Measurements from ENCODE around the gene ZNF25. TPM values are rescaled to one million over a fixed set of nuclear protein-coding genes. Genes with fewer than 3 reads are reported as not detected.

ZNF25 gene
- total and polyA plus RNA-seq, 2 experiments from 2014 or later = 0.23 to 0.76 TPM

DNA sequence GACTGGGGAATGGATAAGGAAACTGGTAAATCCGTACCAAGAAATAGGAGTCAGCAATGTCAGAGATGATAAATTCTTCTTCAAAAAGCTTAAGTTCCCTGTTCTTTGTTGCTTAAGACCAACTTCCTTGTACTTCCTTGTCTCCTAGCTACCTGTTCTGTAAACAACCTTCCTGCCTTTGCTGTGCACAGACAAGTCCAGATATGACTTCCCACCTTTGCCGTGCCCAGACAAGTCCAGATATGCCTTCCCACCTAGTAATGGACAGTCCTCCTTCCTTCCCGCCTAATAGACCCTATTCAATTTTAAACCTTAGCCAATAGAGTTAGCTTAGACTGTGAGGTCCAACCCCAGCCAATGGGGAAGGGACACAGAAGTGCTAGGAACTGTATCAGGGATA, 31.5 kb upstream of the ZNF25 start:
- Mint-ChIP-seq H3K27ac (no peak overlapping the region), H3K36me3 (ENCODE audit: low read depth) (peaks cover 10% of the 10 kb centered on the region), H3K27me3 (ENCODE audit: insufficient read depth, low read depth, poor library complexity) (peaks cover 2% of the 10 kb centered on the region), H3K4me3 (no peak overlapping the region), H3K4me1 (peaks cover 8% of the 10 kb centered on the region; the same call in 2 of the 3 replicates), H3K9me3 (peaks cover 49% of the 10 kb centered on the region)
- Histone ChIP-seq H3K36me3 (ENCODE audit: insufficient read depth) (no peaks in the 10 kb centered on the region), H3K9me2 (ENCODE audit: insufficient read depth) (no peaks in the 10 kb centered on the region), H3K79me2 (replicated peaks; ENCODE audit: insufficient read depth) (peaks cover 15% of the 10 kb centered on the region), H3F3A (replicated peaks; ENCODE audit: low read depth) (no peaks in the 10 kb centered on the region; the same call in 1 of the 2 replicates), H3K4me2 (no peak overlapping the region), H3K4me3 (no peak overlapping the region), H4K20me1 (replicated peaks; ENCODE audit: insufficient read depth) (no peaks in the 10 kb centered on the region), H3K27me3 (ENCODE audit: insufficient read depth) (no peaks in the 10 kb centered on the region), H3K27ac (ENCODE audit: low read depth) (no peak overlapping the region), H3K4me1 (ENCODE audit: insufficient read depth) (peaks cover 7% of the 10 kb centered on the region; the same call in 1 of the 2 replicates), H2AFZ (no peak overlapping the region)
- DNase-seq (ENCODE audit: low spot score) (no peak), ATAC-seq (no peak)
- TF ChIP-seq JUNB (IDR thresholded peaks at IDR 0.05; ENCODE audit: unreplicated experiment) (no peak), CREB1 (CRISPR knock-in tag; IDR thresholded peaks at IDR 0.05; ENCODE audit: low read depth) (no peak), STAT1 (IDR thresholded peaks at IDR 0.05; ENCODE audit: unreplicated experiment) (no peak), ZNF114 (CRISPR knock-in tag; IDR thresholded peaks at IDR 0.05) (no peak), POLR2AphosphoS5 (IDR thresholded peaks at IDR 0.05; ENCODE audit: low read depth) (no peak), ZNF331 (CRISPR knock-in tag; IDR thresholded peaks at IDR 0.05; ENCODE audit: low read depth) (no peak), NANOG (IDR thresholded peaks at IDR 0.05; ENCODE audit: borderline replicate concordance) (no peak), EZH2 (IDR thresholded peaks at IDR 0.05; ENCODE audit: low read depth, unreplicated experiment) (no peak), EZH2phosphoT487 (IDR thresholded peaks at IDR 0.05; ENCODE audit: unreplicated experiment) (no peak)
- TF ChIP-seq, protein P1, sequence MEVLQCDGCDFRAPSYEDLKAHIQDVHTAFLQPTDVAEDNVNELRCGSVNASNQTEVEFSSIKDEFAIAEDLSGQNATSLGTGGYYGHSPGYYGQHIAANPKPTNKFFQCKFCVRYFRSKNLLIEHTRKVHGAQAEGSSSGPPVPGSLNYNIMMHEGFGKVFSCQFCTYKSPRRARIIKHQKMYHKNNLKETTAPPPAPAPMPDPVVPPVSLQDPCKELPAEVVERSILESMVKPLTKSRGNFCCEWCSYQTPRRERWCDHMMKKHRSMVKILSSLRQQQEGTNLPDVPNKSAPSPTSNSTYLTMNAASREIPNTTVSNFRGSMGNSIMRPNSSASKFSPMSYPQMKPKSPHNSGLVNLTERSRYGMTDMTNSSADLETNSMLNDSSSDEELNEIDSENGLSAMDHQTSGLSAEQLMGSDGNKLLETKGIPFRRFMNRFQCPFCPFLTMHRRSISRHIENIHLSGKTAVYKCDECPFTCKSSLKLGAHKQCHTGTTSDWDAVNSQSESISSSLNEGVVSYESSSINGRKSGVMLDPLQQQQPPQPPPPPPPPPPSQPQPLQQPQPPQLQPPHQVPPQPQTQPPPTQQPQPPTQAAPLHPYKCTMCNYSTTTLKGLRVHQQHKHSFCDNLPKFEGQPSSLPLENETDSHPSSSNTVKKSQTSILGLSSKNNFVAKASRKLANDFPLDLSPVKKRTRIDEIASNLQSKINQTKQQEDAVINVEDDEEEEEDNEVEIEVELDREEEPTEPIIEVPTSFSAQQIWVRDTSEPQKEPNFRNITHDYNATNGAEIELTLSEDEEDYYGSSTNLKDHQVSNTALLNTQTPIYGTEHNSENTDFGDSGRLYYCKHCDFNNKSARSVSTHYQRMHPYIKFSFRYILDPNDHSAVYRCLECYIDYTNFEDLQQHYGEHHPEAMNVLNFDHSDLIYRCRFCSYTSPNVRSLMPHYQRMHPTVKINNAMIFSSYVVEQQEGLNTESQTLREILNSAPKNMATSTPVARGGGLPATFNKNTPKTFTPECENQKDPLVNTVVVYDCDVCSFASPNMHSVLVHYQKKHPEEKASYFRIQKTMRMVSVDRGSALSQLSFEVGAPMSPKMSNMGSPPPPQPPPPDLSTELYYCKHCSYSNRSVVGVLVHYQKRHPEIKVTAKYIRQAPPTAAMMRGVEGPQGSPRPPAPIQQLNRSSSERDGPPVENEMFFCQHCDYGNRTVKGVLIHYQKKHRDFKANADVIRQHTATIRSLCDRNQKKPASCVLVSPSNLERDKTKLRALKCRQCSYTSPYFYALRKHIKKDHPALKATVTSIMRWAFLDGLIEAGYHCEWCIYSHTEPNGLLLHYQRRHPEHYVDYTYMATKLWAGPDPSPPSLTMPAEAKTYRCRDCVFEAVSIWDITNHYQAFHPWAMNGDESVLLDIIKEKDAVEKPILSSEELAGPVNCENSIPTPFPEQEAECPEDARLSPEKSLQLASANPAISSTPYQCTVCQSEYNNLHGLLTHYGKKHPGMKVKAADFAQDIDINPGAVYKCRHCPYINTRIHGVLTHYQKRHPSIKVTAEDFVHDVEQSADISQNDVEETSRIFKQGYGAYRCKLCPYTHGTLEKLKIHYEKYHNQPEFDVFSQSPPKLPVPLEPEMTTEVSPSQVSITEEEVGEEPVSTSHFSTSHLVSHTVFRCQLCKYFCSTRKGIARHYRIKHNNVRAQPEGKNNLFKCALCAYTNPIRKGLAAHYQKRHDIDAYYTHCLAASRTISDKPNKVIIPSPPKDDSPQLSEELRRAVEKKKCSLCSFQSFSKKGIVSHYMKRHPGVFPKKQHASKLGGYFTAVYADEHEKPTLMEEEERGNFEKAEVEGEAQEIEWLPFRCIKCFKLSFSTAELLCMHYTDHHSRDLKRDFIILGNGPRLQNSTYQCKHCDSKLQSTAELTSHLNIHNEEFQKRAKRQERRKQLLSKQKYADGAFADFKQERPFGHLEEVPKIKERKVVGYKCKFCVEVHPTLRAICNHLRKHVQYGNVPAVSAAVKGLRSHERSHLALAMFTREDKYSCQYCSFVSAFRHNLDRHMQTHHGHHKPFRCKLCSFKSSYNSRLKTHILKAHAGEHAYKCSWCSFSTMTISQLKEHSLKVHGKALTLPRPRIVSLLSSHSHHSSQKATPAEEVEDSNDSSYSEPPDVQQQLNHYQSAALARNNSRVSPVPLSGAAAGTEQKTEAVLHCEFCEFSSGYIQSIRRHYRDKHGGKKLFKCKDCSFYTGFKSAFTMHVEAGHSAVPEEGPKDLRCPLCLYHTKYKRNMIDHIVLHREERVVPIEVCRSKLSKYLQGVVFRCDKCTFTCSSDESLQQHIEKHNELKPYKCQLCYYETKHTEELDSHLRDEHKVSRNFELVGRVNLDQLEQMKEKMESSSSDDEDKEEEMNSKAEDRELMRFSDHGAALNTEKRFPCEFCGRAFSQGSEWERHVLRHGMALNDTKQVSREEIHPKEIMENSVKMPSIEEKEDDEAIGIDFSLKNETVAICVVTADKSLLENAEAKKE (CRISPR knock-in tag; IDR thresholded peaks at IDR 0.05) = no peak
- TF ChIP-seq, protein P2, sequence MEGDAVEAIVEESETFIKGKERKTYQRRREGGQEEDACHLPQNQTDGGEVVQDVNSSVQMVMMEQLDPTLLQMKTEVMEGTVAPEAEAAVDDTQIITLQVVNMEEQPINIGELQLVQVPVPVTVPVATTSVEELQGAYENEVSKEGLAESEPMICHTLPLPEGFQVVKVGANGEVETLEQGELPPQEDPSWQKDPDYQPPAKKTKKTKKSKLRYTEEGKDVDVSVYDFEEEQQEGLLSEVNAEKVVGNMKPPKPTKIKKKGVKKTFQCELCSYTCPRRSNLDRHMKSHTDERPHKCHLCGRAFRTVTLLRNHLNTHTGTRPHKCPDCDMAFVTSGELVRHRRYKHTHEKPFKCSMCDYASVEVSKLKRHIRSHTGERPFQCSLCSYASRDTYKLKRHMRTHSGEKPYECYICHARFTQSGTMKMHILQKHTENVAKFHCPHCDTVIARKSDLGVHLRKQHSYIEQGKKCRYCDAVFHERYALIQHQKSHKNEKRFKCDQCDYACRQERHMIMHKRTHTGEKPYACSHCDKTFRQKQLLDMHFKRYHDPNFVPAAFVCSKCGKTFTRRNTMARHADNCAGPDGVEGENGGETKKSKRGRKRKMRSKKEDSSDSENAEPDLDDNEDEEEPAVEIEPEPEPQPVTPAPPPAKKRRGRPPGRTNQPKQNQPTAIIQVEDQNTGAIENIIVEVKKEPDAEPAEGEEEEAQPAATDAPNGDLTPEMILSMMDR (conservative IDR thresholded peaks at IDR 0.05; ENCODE audit: low read depth in 2 of 2) = no peak
- TF ChIP-seq, protein P3, sequence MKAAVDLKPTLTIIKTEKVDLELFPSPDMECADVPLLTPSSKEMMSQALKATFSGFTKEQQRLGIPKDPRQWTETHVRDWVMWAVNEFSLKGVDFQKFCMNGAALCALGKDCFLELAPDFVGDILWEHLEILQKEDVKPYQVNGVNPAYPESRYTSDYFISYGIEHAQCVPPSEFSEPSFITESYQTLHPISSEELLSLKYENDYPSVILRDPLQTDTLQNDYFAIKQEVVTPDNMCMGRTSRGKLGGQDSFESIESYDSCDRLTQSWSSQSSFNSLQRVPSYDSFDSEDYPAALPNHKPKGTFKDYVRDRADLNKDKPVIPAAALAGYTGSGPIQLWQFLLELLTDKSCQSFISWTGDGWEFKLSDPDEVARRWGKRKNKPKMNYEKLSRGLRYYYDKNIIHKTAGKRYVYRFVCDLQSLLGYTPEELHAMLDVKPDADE (IDR thresholded peaks at IDR 0.05) = no peak
- TF ChIP-seq, protein P4, sequence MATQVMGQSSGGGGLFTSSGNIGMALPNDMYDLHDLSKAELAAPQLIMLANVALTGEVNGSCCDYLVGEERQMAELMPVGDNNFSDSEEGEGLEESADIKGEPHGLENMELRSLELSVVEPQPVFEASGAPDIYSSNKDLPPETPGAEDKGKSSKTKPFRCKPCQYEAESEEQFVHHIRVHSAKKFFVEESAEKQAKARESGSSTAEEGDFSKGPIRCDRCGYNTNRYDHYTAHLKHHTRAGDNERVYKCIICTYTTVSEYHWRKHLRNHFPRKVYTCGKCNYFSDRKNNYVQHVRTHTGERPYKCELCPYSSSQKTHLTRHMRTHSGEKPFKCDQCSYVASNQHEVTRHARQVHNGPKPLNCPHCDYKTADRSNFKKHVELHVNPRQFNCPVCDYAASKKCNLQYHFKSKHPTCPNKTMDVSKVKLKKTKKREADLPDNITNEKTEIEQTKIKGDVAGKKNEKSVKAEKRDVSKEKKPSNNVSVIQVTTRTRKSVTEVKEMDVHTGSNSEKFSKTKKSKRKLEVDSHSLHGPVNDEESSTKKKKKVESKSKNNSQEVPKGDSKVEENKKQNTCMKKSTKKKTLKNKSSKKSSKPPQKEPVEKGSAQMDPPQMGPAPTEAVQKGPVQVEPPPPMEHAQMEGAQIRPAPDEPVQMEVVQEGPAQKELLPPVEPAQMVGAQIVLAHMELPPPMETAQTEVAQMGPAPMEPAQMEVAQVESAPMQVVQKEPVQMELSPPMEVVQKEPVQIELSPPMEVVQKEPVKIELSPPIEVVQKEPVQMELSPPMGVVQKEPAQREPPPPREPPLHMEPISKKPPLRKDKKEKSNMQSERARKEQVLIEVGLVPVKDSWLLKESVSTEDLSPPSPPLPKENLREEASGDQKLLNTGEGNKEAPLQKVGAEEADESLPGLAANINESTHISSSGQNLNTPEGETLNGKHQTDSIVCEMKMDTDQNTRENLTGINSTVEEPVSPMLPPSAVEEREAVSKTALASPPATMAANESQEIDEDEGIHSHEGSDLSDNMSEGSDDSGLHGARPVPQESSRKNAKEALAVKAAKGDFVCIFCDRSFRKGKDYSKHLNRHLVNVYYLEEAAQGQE (IDR thresholded peaks at IDR 0.05; ENCODE audit: unreplicated experiment) = no peak

Data from GM23338 (cell line).